Pons (tissue), 1 donor: ENCODE measurements around the gene CD40LG.

Experiments used
- DNase-seq: peaks from one replicate; pipeline ENCODE4 v3.0.0-alpha.2; 2016; ENCODE audit warnings: low spot score

The CD40LG gene

GRCh38 chrX:136647677-136648360, at the start of gene CD40LG:
CD40LG (plus strand) TSS chrX:136648158; CDS start chrX:136648249, 91 bp downstream.
- DNase-seq, result no peak

GRCh38 chrX:136598631-136599030, 49.3 kb upstream of the CD40LG start:
- no peak for DNase-seq

- DNase-seq, result no peak
These were observed 47.9 kb upstream of the CD40LG start for GRCh38 chrX:136600059-136600458.

- no peak for DNase-seq
These were observed 40.7 kb upstream of the CD40LG start for GRCh38 chrX:136607236-136607635.

- peak; percentile 32 for DNase-seq
These were observed 39.5 kb upstream of the CD40LG start for GRCh38 chrX:136608295-136608933.

GRCh38 chrX:136616987-136617685, 30.8 kb upstream of the CD40LG start:
- DNase-seq, result no peak

- DNase-seq, result no peak
These were observed 28.0 kb upstream of the CD40LG start for GRCh38 chrX:136619899-136620505.

- DNase-seq, result no peak
These were observed 27.2 kb upstream of the CD40LG start for GRCh38 chrX:136620780-136621179.

GRCh38 chrX:136622568-136622967, 25.4 kb upstream of the CD40LG start:
- no peak for DNase-seq

GRCh38 chrX:136623396-136623795, 24.6 kb upstream of the CD40LG start:
- no peak for DNase-seq

- no peak for DNase-seq
These were observed 22.7 kb upstream of the CD40LG start for GRCh38 chrX:136625246-136625645.

- no peak for DNase-seq
These were observed 21.7 kb upstream of the CD40LG start for GRCh38 chrX:136626237-136626636.

- no peak for DNase-seq
These were observed 21.1 kb upstream of the CD40LG start for GRCh38 chrX:136626891-136627290.

GRCh38 chrX:136627409-136627808, 20.5 kb upstream of the CD40LG start:
- no peak for DNase-seq

GRCh38 chrX:136629084-136629750, 18.7 kb upstream of the CD40LG start:
- no peak for DNase-seq

GRCh38 chrX:136630881-136631280, 17.1 kb upstream of the CD40LG start:
- DNase-seq, result no peak

- DNase-seq, result no peak
These were observed 12.7 kb upstream of the CD40LG start for GRCh38 chrX:136635235-136635634.

GRCh38 chrX:136636121-136636520, 11.8 kb upstream of the CD40LG start:
- no peak for DNase-seq

GRCh38 chrX:136639506-136640176, 8.3 kb upstream of the CD40LG start:
- DNase-seq, result no peak

- DNase-seq, result no peak
These were observed 4.7 kb upstream of the CD40LG start for GRCh38 chrX:136643243-136643642.

GRCh38 chrX:136646602-136647239, 1.2 kb upstream of the CD40LG start:
- no peak for DNase-seq
